ENCODE results near the gene PPFIBP2. TPM values are rescaled to one million over a fixed set of nuclear protein-coding genes. Genes with fewer than 3 reads are reported as not detected.

PPFIBP2 gene
- polyA plus RNA-seq, 12 donors, result 39.0 to 87.0 (median 53.2) TPM; not detected in 1

GRCh38 chr11:7690648-7691047 lies 176.8 kb downstream of the PPFIBP2 start:
- no peak for DNase-seq

DNA sequence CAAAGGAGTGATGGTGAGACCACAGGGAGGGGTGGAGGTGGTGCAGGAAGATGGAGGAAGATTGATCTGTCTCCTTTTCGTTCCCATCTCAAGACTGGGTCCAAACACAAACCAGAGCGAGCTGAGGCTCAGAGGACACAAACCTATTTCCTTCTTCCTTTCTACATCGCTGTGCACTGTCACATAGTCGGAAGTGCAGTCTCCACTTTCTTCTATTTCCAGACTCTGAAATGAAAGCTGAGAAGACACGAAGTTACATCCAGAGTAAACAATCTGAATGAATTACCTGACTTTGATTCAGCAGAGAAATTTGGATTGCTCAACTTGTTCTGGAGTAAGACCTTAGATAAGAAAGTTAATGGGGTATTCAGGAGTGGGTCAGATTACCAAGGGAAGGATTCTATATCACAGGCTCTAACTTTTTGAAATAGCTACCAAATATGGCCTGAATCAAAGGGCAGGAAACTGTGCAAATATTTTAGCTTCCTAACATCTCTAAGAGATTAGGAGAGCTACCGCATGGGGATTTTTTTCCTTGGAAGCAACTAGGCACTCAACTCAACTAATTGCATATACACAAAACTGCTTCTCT lies 178.1 kb downstream of the PPFIBP2 start:
- no peak for DNase-seq

- DNase-seq, result no peak
Measured at GRCh38 chr11:7692426-7692825, 178.6 kb downstream of the PPFIBP2 start.

DNA sequence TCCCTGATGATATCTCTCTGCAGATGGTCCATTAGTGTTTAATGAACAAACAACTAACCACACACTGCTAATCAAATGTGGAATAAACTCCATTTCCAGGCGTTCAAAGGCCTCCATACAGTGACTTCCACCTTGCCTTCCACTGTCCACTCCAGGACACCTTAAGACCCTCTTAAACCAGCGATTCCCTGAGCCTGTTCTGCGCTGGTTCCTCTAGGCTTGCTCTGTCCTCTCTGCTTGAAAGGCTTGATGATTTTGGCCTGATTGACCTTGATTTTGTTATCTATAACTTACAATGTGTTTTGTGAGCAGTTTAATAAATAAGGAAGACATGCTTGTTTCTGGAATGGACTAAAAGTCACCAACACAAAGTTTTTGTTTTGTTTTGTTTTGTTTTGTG lies 180.4 kb downstream of the PPFIBP2 start:
- DNase-seq, result no peak

- no peak for DNase-seq
Measured at GRCh38 chr11:7696424-7696823, 182.6 kb downstream of the PPFIBP2 start.

Other genes with a start within 250 kb of the PPFIBP2 start
- gene OLFML1, start 28.5 kb upstream of the PPFIBP2 start, polyA plus RNA-seq (ENCODE audit: insufficient read length in 12 of 12), result 10 to 100 TPM in 11 of 12 donors, not detected in 1; 40.4 to 66.6 (median 50.5) TPM
- gene CYB5R2, start 159.5 kb downstream of the PPFIBP2 start, polyA plus RNA-seq (ENCODE audit: insufficient read length in 12 of 12), result 10 to 100 TPM in 6 of 12 donors, 1 to 10 TPM in 5, not detected in 1; 8.1 to 43.4 (median 12.3) TPM
- 1 to 10 TPM in 2 of 12 donors, under 1 TPM in 7, not detected in 3; 0.15 to 4.7 (median 0.51) TPM for gene OVCH2, start 192.5 kb downstream of the PPFIBP2 start, polyA plus RNA-seq (ENCODE audit: insufficient read length in 12 of 12)

All from muscle of arm (tissue), 12 donors.